Heart right ventricle (tissue), 16 donors: ENCODE measurements around the gene DPM3. TPM values are rescaled to one million over a fixed set of nuclear protein-coding genes. Genes with fewer than 3 reads are reported as not detected.

Source experiments
- ATAC-seq, 8 donors: fragments of 200-7000 bp; cut with Tn5 transposase; one replicate each; pipeline ENCODE4 v1.9.1; 2020; ENCODE audit warnings: mild to moderate bottlenecking in 8 of 8, moderate library complexity in 8 of 8, moderate number of reproducible peaks in 1 of 8
- DNase-seq, 2 donors: peaks; one replicate each; pipeline ENCODE4 v3.0.0-alpha.2; 2020
- H3K27ac ChIP-seq, 10 donors: fragments of 200-600 bp; sonication (generic) in 2 of 10; one replicate each; pipeline versions ENCODE4 v1.5.0 to v1.8.0; 2020 to 2022; ENCODE audit warnings: mild to moderate bottlenecking in 3 of 10
- H3K27me3 ChIP-seq, 7 donors: fragments of 200-600 bp; one replicate each; pipeline ENCODE4 v1.8.0; 2021 to 2022; ENCODE audit warnings: mild to moderate bottlenecking in 2 of 7
- H3K36me3 ChIP-seq, 9 donors: fragments of 200-600 bp; sonication (generic) in 1 of 9; one replicate each; pipeline versions ENCODE4 v1.5.0 to v1.8.0; 2020 to 2022; ENCODE audit warnings: mild to moderate bottlenecking in 2 of 9
- H3K4me1 ChIP-seq, 9 donors: fragments of 200-600 bp; sonication (generic) in 1 of 9; one replicate each; pipeline versions ENCODE4 v1.5.0 to v1.8.0; 2020 to 2022; ENCODE audit warnings: mild to moderate bottlenecking in 4 of 9
- H3K4me3 ChIP-seq, 10 donors: fragments of 200-600 bp; sonication (generic) in 2 of 10; one replicate each; pipeline versions ENCODE4 v1.5.0 to v1.8.0; 2020 to 2022; ENCODE audit warnings: mild to moderate bottlenecking in 7 of 10, moderate library complexity in 2 of 10
- H3K9me3 ChIP-seq, 11 donors: fragments of 200-600 bp in 10 of 11; sonication (generic) in 2 of 11; one replicate each; pipeline versions ENCODE4 v1.5.0 to v1.8.0; 2013 to 2022; ENCODE audit warnings: mild to moderate bottlenecking in 2 of 11, control low read depth in 1 of 11, moderate library complexity in 1 of 11
- WGBS, 2 donors: extraction: QIAGEN DNeasy Blood & Tissue Kit; methylation state at CpG; one replicate each; pipeline ENCODE4 v1.1.7; 2013; ENCODE audit warnings: inconsistent platforms in 1 of 2; 5-methylcytosine and 5-hydroxymethylcytosine counted together
- intact Hi-C, 10 donors: fragments of 100-400 bp; cut with DNase I; formaldehyde crosslinking; loops; one replicate each; pipeline versions ENCODE4 v1.11.1 to v1.14.2; 2022
- polyA plus RNA-seq, 2 donors: library from polyadenylated mRNA; stranded (reverse); fragments of 200-250 nt; gene quantifications; one replicate each; pipeline ENCODE4 v1.2.3, GENCODE V29; 2013
- total RNA-seq, 10 donors: library from RNA; stranded (reverse); fragmentation: NEBNext Ultra II Directional in 3 of 10; extraction: Animal tissue kit (Norgen Biotek cat#: 25700) in 3 of 10; gene quantifications; one replicate each; pipeline versions ENCODE4 v1.2.1 to v1.2.4, GENCODE V29; 2021 to 2023
- TF ChIP-seq, protein P1 (sequence below), 9 donors: fragments of 200-600 bp; sonication (generic) in 2 of 9; IDR thresholded peaks; one replicate each; pipeline versions ENCODE4 v1.5.0 to v1.8.0; 2021 to 2022; ENCODE audit warnings: antibody characterized with exemption in 9 of 9, mild to moderate bottlenecking in 5 of 9, moderate library complexity in 1 of 9
- donor health status: Arrhythmogenic right ventricular cardiomyopathy.
- donor health status: ischemic (EF 13 %, LVEDD 7.1; RV severe dilation, severe dysfunction).
- donor health status: healthy with polysubstance abuse.
- donor health status: DM: no; HTN: yes; CAD: no.
- donor health status: DM: no; HTN: no; CAD: no.
- donor health status: ischemic (EF 25% LVEDD 6.9; RV normal size, moderate dysfunction).
- donor health status: ischemic (EF 25% LVEDD 5.7; RV mildly dilated, moderate dysfunction).
- donor health status: healthy.
- donor health status: DM: yes; HTN: yes; CAD: no.
- donor health status: Ischemic cardiomyopathy.
- donor health status: ischemic (EF 35%, LVEDD 5.7; RV mildly dilated, moderate dysfunction).
- donor health status: nonischemic (EF 11% LVEDD 7.7; RV severe dilation, severe dysfunction).
- donor health status: DM: yes; HTN: yes; CAD: no.
- donor health status: PGD.
- donor health status: ischemic (EF 29% LVEDD 5.4; RV normal size, mild dysfunction).
- donor health status: nonischemic (EF 23%, LVEDD 6.1; RV moderate dilation, normal function).

The DPM3 gene
- total and polyA plus RNA-seq, 12 donors = 48.2 to 304 (median 54.3) TPM

DNA sequence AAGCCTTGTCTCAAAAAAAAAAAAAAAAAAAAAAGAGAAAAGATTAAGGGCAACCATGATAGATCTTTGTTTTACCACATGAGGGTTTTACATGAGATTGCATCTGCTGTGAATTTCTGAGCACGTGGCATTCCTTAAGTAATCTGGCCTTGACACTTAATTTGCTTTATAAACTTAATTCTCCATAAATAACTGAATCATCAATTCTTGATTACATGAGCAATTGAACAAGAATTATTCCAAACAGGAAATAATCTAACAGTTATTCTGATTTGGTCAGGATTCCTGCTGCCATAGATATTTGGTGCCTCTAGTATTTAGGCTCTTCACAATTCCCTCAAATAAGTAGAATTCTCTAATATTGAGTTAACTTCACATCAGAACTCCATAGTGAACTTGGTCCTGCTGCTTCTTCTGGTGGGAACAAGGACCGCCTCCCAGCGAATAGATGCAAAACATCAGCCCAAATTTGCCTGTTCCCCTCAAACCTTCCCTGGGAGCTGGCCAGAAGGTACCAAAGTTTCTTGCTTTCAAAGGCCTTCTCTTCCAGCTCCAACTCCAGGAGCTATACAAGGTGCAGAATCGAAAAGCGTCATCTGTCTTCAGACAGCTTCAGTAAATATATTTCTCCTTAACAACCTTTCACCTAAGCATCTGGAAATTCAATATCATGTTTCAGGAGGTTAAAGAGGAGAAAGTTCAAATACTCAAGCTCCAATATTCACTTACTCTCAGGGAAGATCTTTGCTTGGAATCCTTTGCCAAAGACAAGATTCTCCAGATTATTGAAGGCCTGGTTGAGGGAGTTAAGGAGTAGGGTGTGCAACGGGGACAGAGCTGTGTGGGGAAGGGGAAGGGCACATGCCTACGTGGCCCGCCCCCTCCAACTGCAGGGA lies 31.8 kb upstream of the DPM3 start:
- TF ChIP-seq, protein P1, sequence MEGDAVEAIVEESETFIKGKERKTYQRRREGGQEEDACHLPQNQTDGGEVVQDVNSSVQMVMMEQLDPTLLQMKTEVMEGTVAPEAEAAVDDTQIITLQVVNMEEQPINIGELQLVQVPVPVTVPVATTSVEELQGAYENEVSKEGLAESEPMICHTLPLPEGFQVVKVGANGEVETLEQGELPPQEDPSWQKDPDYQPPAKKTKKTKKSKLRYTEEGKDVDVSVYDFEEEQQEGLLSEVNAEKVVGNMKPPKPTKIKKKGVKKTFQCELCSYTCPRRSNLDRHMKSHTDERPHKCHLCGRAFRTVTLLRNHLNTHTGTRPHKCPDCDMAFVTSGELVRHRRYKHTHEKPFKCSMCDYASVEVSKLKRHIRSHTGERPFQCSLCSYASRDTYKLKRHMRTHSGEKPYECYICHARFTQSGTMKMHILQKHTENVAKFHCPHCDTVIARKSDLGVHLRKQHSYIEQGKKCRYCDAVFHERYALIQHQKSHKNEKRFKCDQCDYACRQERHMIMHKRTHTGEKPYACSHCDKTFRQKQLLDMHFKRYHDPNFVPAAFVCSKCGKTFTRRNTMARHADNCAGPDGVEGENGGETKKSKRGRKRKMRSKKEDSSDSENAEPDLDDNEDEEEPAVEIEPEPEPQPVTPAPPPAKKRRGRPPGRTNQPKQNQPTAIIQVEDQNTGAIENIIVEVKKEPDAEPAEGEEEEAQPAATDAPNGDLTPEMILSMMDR (IDR thresholded peaks at IDR 0.05) = no peak
- Histone ChIP-seq H3K4me1 (peaks cover 7 to 51% (median 31%) of the 10 kb centered on the region in 9 donors), H3K27ac (peak overlapping the region in 9 of 10 donors; percentile 88 to 98 (median 95)), H3K4me3 (peak overlapping the region; percentile 63 to 95 (median 78)), H3K36me3 (peaks cover 0 to 35% (median 12%) of the 10 kb centered on the region in 9 donors), H3K27me3 (peaks cover 7 to 28% (median 19%) of the 10 kb centered on the region in 7 donors), H3K9me3 (no peaks in the 10 kb centered on the region)
- 44 to 49% methylated on average over 8 of the region's 8 CpGs for WGBS, 2 donors
- no peak for DNase-seq
- ATAC-seq = peak in 2 of 8 donors; percentile 9 to 14
- intact Hi-C loops = loop anchor here in 3 of 10 donors (2.0 to 10.0 kb wide), 3 partner anchors 35 to 81 kb away; partner anchors contain the start of gene SLC50A1 (in 1 of the 3)

DNA sequence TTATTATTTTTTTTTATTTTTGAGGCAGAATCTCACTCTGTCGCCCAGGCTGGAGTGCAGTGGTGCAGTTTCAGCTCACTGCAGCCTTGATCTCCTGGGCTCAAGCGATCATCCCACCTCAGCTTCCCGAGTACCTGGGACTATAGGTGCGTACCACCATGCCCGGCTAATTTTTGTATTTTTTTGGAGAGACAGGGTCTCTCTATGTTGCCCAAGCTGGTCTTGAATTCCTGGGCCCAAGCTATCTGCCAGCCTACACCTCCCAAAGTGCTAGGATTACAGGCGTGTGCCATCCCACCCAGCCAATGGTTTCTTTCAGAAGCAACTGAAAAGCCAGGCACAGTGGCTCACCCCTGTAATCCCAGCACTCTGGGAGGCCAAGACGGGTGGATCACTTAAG lies 30.5 kb upstream of the DPM3 start:
- no peak for ATAC-seq
- intact Hi-C loops = loop anchor here in 3 of 10 donors (2.0 to 10.0 kb wide), 3 partner anchors 34 to 80 kb away; partner anchors contain the start of gene SLC50A1 (in 1 of the 3)

DNA sequence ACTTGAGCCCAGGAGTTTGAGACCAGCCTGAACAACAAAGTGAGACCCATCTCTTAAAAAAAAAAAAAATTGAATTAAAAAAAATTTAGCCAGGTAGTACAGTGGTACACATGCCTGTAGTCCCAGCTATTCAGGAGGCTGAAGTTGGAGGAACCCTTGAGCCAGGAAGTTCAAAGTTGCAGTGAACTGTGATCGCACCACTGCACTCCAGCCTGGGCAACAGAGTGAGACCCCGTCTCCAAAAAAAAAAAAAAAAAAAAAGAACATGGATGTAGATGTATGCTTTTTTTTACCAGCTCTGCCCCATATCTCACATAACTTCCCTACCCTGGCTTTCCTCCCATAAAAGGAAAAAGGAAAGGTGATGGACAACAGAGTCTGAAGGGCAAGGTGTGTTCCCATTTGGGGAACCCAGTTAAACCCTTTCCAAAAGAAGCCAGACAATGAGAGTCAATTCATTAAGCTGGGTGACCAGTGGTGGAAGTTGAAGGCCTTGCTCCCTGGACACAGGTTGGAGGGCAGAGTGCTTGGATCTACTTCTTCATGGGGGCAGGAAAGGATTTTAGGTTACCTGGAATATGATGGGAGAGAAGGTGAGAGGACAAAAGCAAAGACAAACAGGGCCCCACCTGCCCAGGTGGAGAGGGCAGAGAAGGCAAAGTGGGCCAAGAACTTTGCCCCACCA lies 29.9 kb upstream of the DPM3 start:
- H3K4me3 ChIP-seq = no peak overlapping the region
- intact Hi-C loops = loop anchor here in 3 of 10 donors (2.0 to 10.0 kb wide), 3 partner anchors 33 to 79 kb away; partner anchors contain the start of gene SLC50A1 (in 1 of the 3)
- no peaks in the 10 kb centered on the region for H3K9me3 ChIP-seq
- DNase-seq (no peak), ATAC-seq (no peak)
- peaks cover 7 to 27% (median 16%) of the 10 kb centered on the region in 7 donors for H3K27me3 ChIP-seq
- whole genome bisulfite sequencing, 2 donors = 86 to 100% methylated on average over 2 of the region's 2 CpGs
- peaks cover 13 to 61% (median 50%) of the 10 kb centered on the region in 9 donors for H3K4me1 ChIP-seq
- no peak overlapping the region for H3K27ac ChIP-seq
- H3K36me3 ChIP-seq = peaks cover 0 to 35% (median 12%) of the 10 kb centered on the region in 9 donors
- TF ChIP-seq, protein P1 (IDR thresholded peaks at IDR 0.05) = no peak

More for the DNA sequence above, 30.5 kb upstream of the DPM3 start:
- Histone ChIP-seq H3K4me3 (no peak overlapping the region), H3K27me3 (peaks cover 7 to 33% (median 19%) of the 10 kb centered on the region in 7 donors), H3K9me3 (no peaks in the 10 kb centered on the region), H3K4me1 (peaks cover 10 to 55% (median 44%) of the 10 kb centered on the region in 9 donors), H3K27ac (no peak overlapping the region), H3K36me3 (peaks cover 0 to 35% (median 12%) of the 10 kb centered on the region in 9 donors)
- WGBS, 2 donors = 92 to 97% methylated on average over 7 of the region's 7 CpGs
- DNase-seq = no peak
- TF ChIP-seq, protein P1 (IDR thresholded peaks at IDR 0.05) = no peak

DNA sequence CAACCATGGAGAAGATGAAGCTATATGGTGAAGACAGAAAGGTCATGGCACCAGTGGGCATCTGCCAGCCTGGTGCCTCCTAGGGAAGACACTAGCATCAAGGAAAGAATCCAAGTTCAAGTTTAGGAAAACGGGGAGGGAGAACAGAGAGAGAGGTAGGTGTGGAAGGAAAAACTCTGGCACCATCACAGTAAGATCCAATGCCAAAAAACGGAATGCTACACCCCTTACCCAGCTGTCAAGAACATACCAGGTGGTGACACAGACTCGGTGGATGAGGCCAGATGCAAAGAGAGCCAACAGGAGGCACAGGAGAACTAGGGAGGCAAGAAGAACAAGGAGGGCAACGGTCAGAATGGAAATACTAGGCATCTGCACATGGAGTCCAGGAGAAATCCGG lies 29.2 kb upstream of the DPM3 start:
- intact Hi-C loops = loop anchor here in 3 of 10 donors (5.0 kb wide), 1 partner anchor 42 kb away; the partner anchor contains the start of gene EFNA1 (in 3 of the 3)
- H3K4me3 ChIP-seq = no peak overlapping the region
- WGBS, 2 donors = 83 to 88% methylated on average over 5 of the region's 5 CpGs
- ATAC-seq = no peak
- peaks cover 13 to 59% (median 49%) of the 10 kb centered on the region in 9 donors for H3K4me1 ChIP-seq
- no peak overlapping the region for H3K27ac ChIP-seq
- H3K27me3 ChIP-seq = peaks cover 7 to 21% (median 9%) of the 10 kb centered on the region in 7 donors
- peaks cover 0 to 6% (median 0%) of the 10 kb centered on the region in 11 donors for H3K9me3 ChIP-seq
- DNase-seq = no peak
- TF ChIP-seq, protein P1 (IDR thresholded peaks at IDR 0.05) = no peak
- H3K36me3 ChIP-seq = peaks cover 0 to 35% (median 12%) of the 10 kb centered on the region in 9 donors
